OCI-LY1 (cell line): ENCODE measurements around the gene KCNJ1.

ENCODE experiments used
- EZH2 ChIP-seq: fragments of 200-600 bp; sonication (generic), shearing (Covaris generic); IDR thresholded peaks from 2 replicates; pipeline ENCODE4 v1.8.0; 2017; ENCODE audit warnings: borderline replicate concordance, mixed run types, mild to moderate bottlenecking, antibody characterized with exemption, low read length, moderate library complexity, mixed read lengths
- TF ChIP-seq, protein P1 (sequence below): fragments of 200-600 bp; sonication (generic), shearing (Covaris generic); IDR thresholded peaks from 2 replicates; pipeline ENCODE4 v1.5.1; 2017; ENCODE audit warnings: mild to moderate bottlenecking, antibody characterized with exemption, low read length, moderate library complexity, mixed read lengths

DNA sequence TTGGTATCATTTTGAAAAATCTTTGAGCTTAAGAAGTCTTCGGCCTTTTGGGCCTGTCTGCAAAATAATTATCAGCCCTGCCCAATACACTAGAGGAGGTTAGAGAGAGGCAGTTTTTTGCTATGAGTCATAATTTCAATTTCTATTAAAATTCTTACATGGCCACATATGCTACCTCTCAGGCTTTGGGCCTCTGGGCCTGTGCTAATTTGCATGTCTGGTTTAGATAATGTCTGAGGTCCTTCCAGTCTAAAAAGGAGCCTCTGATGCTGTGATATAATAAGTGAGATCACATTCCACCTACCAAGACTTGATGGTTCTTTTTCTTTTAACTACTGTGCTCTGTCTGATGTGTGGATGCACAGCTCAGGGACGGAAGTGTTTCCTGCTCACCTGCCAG, 70.8 kb downstream of the KCNJ1 start:
- TF ChIP-seq EZH2 = no peak
- TF ChIP-seq, protein P1, sequence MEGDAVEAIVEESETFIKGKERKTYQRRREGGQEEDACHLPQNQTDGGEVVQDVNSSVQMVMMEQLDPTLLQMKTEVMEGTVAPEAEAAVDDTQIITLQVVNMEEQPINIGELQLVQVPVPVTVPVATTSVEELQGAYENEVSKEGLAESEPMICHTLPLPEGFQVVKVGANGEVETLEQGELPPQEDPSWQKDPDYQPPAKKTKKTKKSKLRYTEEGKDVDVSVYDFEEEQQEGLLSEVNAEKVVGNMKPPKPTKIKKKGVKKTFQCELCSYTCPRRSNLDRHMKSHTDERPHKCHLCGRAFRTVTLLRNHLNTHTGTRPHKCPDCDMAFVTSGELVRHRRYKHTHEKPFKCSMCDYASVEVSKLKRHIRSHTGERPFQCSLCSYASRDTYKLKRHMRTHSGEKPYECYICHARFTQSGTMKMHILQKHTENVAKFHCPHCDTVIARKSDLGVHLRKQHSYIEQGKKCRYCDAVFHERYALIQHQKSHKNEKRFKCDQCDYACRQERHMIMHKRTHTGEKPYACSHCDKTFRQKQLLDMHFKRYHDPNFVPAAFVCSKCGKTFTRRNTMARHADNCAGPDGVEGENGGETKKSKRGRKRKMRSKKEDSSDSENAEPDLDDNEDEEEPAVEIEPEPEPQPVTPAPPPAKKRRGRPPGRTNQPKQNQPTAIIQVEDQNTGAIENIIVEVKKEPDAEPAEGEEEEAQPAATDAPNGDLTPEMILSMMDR = no peak
